ENCODE data around the gene OR2T10. TPM values are rescaled to one million over a fixed set of nuclear protein-coding genes. Genes with fewer than 3 reads are reported as not detected.

The OR2T10 gene
- total and polyA plus RNA-seq, 12 donors = not detected

DNA sequence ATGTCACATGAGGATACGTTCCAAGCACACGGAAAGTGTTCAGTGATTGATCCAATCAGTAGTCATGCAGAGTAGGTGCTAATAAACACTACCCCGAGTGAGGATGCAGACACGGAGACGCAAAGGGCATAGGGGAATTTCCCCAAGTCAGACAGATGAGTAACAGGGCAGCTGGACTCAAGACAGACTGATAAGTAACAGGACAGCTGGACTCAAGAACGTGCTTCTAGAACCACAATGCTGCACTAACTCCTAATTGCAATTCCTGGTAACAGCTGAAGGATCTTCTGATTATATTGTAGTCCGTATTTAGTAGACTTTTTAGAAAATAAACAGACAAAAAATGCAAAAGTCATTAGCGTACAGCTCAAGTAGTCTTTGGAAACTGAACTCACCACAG is 1.9 kb upstream of the OR2T10 start:
- no peak overlapping the region for H3K4me3 ChIP-seq
- H3K9me3 ChIP-seq = no peaks in the 10 kb centered on the region
- ATAC-seq (no peak), DNase-seq (no peak)
- intact Hi-C loops (cut with DNase I) = no loop called here
- WGBS, 2 donors = 61 to 70% methylated on average over 8 of the region's 8 CpGs
- H3K27me3 ChIP-seq = peaks cover 0 to 3% (median 0%) of the 10 kb centered on the region in 7 donors
- H3K36me3 ChIP-seq = no peaks in the 10 kb centered on the region
- H3K27ac ChIP-seq = no peak overlapping the region
- H3K4me1 ChIP-seq = no peaks in the 10 kb centered on the region
- no peak for TF ChIP-seq CTCF (IDR thresholded peaks at IDR 0.05)

- H3K27ac ChIP-seq = no peak overlapping the region
- WGBS, 2 donors = 72 to 75% methylated on average over 2 of the region's 2 CpGs
- DNase-seq (no peak), ATAC-seq (no peak)
- intact Hi-C loops (cut with DNase I) = no loop called here
- no peaks in the 10 kb centered on the region for H3K4me1 ChIP-seq
- H3K4me3 ChIP-seq = no peak overlapping the region
- TF ChIP-seq CTCF (IDR thresholded peaks at IDR 0.05) = no peak
- H3K27me3 ChIP-seq = peaks cover 0 to 3% (median 0%) of the 10 kb centered on the region in 7 donors
- H3K36me3 ChIP-seq = no peaks in the 10 kb centered on the region
- H3K9me3 ChIP-seq = no peaks in the 10 kb centered on the region
Observed at GRCh38 chr1:248596615-248597014, 885 bp downstream of the OR2T10 start.

GRCh38 chr1:248593226-248593625 is 4.3 kb downstream of the OR2T10 start:
- 81 to 86% methylated on average over 5 of the region's 5 CpGs for WGBS, 2 donors
- ATAC-seq (no peak), DNase-seq (no peak)
- Histone ChIP-seq H3K27ac (no peak overlapping the region), H3K27me3 (no peaks in the 10 kb centered on the region), H3K9me3 (no peaks in the 10 kb centered on the region), H3K36me3 (no peaks in the 10 kb centered on the region), H3K4me3 (no peak overlapping the region), H3K4me1 (no peaks in the 10 kb centered on the region)
- intact Hi-C loops (cut with DNase I) = no loop called here
- TF ChIP-seq CTCF (IDR thresholded peaks at IDR 0.05) = no peak

- no peaks in the 10 kb centered on the region for H3K36me3 ChIP-seq
- H3K9me3 ChIP-seq = no peaks in the 10 kb centered on the region
- no peaks in the 10 kb centered on the region for H3K4me1 ChIP-seq
- no peak for TF ChIP-seq CTCF (IDR thresholded peaks at IDR 0.05)
- H3K27ac ChIP-seq = no peak overlapping the region
- 67 to 80% methylated on average over 1 of the region's 1 CpG for WGBS, 2 donors
- no peak for DNase-seq
- no peaks in the 10 kb centered on the region for H3K27me3 ChIP-seq
- H3K4me3 ChIP-seq = no peak overlapping the region
- no peak for ATAC-seq
- intact Hi-C loops (cut with DNase I) = no loop called here
Observed at GRCh38 chr1:248592655-248593054, 4.8 kb downstream of the OR2T10 start.

- no peak for ATAC-seq
- TF ChIP-seq CTCF (IDR thresholded peaks at IDR 0.05) = no peak
- DNase-seq = no peak
- no peak overlapping the region for H3K27ac ChIP-seq
- H3K9me3 ChIP-seq = no peaks in the 10 kb centered on the region
- intact Hi-C loops (cut with DNase I) = no loop called here
- H3K4me1 ChIP-seq = no peaks in the 10 kb centered on the region
- 86 to 92% methylated on average over 17 of the region's 17 CpGs for WGBS, 2 donors
- H3K36me3 ChIP-seq = no peaks in the 10 kb centered on the region
- no peaks in the 10 kb centered on the region for H3K27me3 ChIP-seq
- no peak overlapping the region for H3K4me3 ChIP-seq
Observed at GRCh38 chr1:248590055-248590454, 7.4 kb downstream of the OR2T10 start.
